GM18517 (cell line): ENCODE results near the gene PRKAR2B.

ENCODE experiments used
- ATAC-seq: cut with Tn5 transposase; IDR thresholded peaks from one replicate; pipeline ENCODE4 v1.9.1; 2021; ENCODE audit warnings: mild to moderate bottlenecking, moderate library complexity; ENCODE audit not compliant: unreplicated experiment

Gene PRKAR2B

GRCh38 chr7:107044347-107045194 is at the start of gene PRKAR2B:
TSS of gene PRKAR2B (plus strand) at chr7:107044705. CDS start at chr7:107044908, 203 bp downstream.
- ATAC-seq, result peak; percentile 83

GRCh38 chr7:106994833-106995232 is 49.7 kb upstream of the PRKAR2B start:
- no peak for ATAC-seq

- no peak for ATAC-seq
These were observed 46.8 kb upstream of the PRKAR2B start for GRCh38 chr7:106997487-106998271.

GRCh38 chr7:106999023-106999422 is 45.5 kb upstream of the PRKAR2B start:
- no peak for ATAC-seq

GRCh38 chr7:107001490-107001889 is 43.0 kb upstream of the PRKAR2B start:
- ATAC-seq, result no peak

GRCh38 chr7:107002126-107002525 is 42.4 kb upstream of the PRKAR2B start:
- ATAC-seq, result no peak

GRCh38 chr7:107002529-107002998 is 41.9 kb upstream of the PRKAR2B start:
- ATAC-seq, result no peak

GRCh38 chr7:107007007-107007891 is 37.3 kb upstream of the PRKAR2B start:
- ATAC-seq, result no peak

- no peak for ATAC-seq
These were observed 36.6 kb upstream of the PRKAR2B start for GRCh38 chr7:107007892-107008287.

- no peak for ATAC-seq
These were observed 34.7 kb upstream of the PRKAR2B start for GRCh38 chr7:107009846-107010203.

- no peak for ATAC-seq
These were observed 31.8 kb upstream of the PRKAR2B start for GRCh38 chr7:107012691-107013090.

- ATAC-seq, result no peak
These were observed 30.0 kb upstream of the PRKAR2B start for GRCh38 chr7:107014387-107015023.

GRCh38 chr7:107016312-107016711 is 28.2 kb upstream of the PRKAR2B start:
- no peak for ATAC-seq

GRCh38 chr7:107017965-107018719 is 26.4 kb upstream of the PRKAR2B start:
- no peak for ATAC-seq

GRCh38 chr7:107020400-107020799 is 24.1 kb upstream of the PRKAR2B start:
- ATAC-seq, result no peak

- no peak for ATAC-seq
These were observed 22.9 kb upstream of the PRKAR2B start for GRCh38 chr7:107021600-107021999.

- ATAC-seq, result no peak
These were observed 20.9 kb upstream of the PRKAR2B start for GRCh38 chr7:107023522-107024151.

GRCh38 chr7:107024906-107025305 is 19.6 kb upstream of the PRKAR2B start:
- ATAC-seq, result no peak

- no peak for ATAC-seq
These were observed 18.9 kb upstream of the PRKAR2B start for GRCh38 chr7:107025449-107026103.
